Effector memory CD8-positive, alpha-beta T cell (primary cell): ENCODE results near the gene CNGB1.
"Not testable (repeated sequence)": the region's sequence is repeated elsewhere in the genome, so short reads cannot be mapped to it uniquely, and the experiment has no call there.

Experiments
- ATAC-seq: fragments of 150-1000 bp; cut with Tn5 transposase; replicated peaks from 2 replicates; pipeline ENCODE4 v1.10.0; 2021; ENCODE audit warnings: mild to moderate bottlenecking, moderate library complexity
- DNase-seq, 3 experiments: peaks; one replicate each; pipeline ENCODE4 v3.0.0; 2021
- H3K27ac Mint-ChIP-seq, 2 donors: one replicate each; pipeline ENCODE4 v1.8.0; 2022; ENCODE audit warnings: mild to moderate bottlenecking in 2 of 2, mixed read lengths in 2 of 2, moderate library complexity in 2 of 2
- H3K27me3 Mint-ChIP-seq, 2 donors: one replicate each; pipeline ENCODE4 v1.8.0; 2022; ENCODE audit warnings: mixed read lengths in 2 of 2
- H3K36me3 Mint-ChIP-seq: one replicate; pipeline ENCODE4 v1.8.0; 2022; ENCODE audit warnings: mild to moderate bottlenecking, moderate library complexity, mixed read lengths; ENCODE audit not compliant: insufficient read depth
- H3K4me1 Mint-ChIP-seq, 2 donors: one replicate each; pipeline ENCODE4 v1.8.0; 2022; ENCODE audit warnings: low read depth in 2 of 2, mixed read lengths in 2 of 2
- H3K4me3 Mint-ChIP-seq, 2 donors: one replicate each; pipeline ENCODE4 v1.8.0; 2022; ENCODE audit warnings: mild to moderate bottlenecking in 2 of 2, mixed read lengths in 2 of 2, moderate library complexity in 2 of 2
- H3K9me3 Mint-ChIP-seq, 2 donors: one replicate each; pipeline ENCODE4 v1.8.0; 2022; ENCODE audit warnings: mixed read lengths in 2 of 2

CNGB1 gene

GRCh38 chr16:57950382-57950781, 20.5 kb downstream of the CNGB1 start:
- Mint-ChIP-seq H3K4me3 (no peak overlapping the region), H3K4me1 (no peaks in the 10 kb centered on the region), H3K27me3 (peaks cover 6 to 34% of the 10 kb centered on the region in 2 donors), H3K27ac (no peak overlapping the region), H3K36me3 (no peaks in the 10 kb centered on the region), H3K9me3 (no peaks in the 10 kb centered on the region)
- ATAC-seq (no peak), DNase-seq (no peak)

GRCh38 chr16:57949595-57950238, 21.2 kb downstream of the CNGB1 start:
- no peaks in the 10 kb centered on the region for H3K36me3 Mint-ChIP-seq
- H3K27ac Mint-ChIP-seq, result peak overlapping the region in 1 of 2 donors; percentile 46
- peaks cover 6 to 34% of the 10 kb centered on the region in 2 donors for H3K27me3 Mint-ChIP-seq
- no peak overlapping the region for H3K4me3 Mint-ChIP-seq
- no peaks in the 10 kb centered on the region for H3K4me1 Mint-ChIP-seq
- no peaks in the 10 kb centered on the region for H3K9me3 Mint-ChIP-seq
- ATAC-seq (no peak), DNase-seq (no peak)

GRCh38 chr16:57949013-57949412, 21.9 kb downstream of the CNGB1 start:
- no peaks in the 10 kb centered on the region for H3K4me1 Mint-ChIP-seq
- DNase-seq (no peak), ATAC-seq (no peak)
- H3K27me3 Mint-ChIP-seq, result peaks cover 6 to 34% of the 10 kb centered on the region in 2 donors
- no peak overlapping the region for H3K4me3 Mint-ChIP-seq
- no peak overlapping the region for H3K27ac Mint-ChIP-seq
- no peaks in the 10 kb centered on the region for H3K9me3 Mint-ChIP-seq
- no peaks in the 10 kb centered on the region for H3K36me3 Mint-ChIP-seq

GRCh38 chr16:57948027-57948426, 22.9 kb downstream of the CNGB1 start:
- ATAC-seq (no peak), DNase-seq (no peak)
- Mint-ChIP-seq H3K4me3 (no peak overlapping the region), H3K4me1 (no peaks in the 10 kb centered on the region), H3K9me3 (no peaks in the 10 kb centered on the region), H3K27me3 (peaks cover 6 to 32% of the 10 kb centered on the region in 2 donors), H3K27ac (no peak overlapping the region), H3K36me3 (no peaks in the 10 kb centered on the region)

GRCh38 chr16:57947261-57947660, 23.7 kb downstream of the CNGB1 start:
- no peak for ATAC-seq
- H3K4me1 Mint-ChIP-seq, result no peaks in the 10 kb centered on the region
- no peaks in the 10 kb centered on the region for H3K9me3 Mint-ChIP-seq
- no peak for DNase-seq
- H3K36me3 Mint-ChIP-seq, result no peaks in the 10 kb centered on the region
- peaks cover 6 to 25% of the 10 kb centered on the region in 2 donors for H3K27me3 Mint-ChIP-seq
- no peak overlapping the region for H3K4me3 Mint-ChIP-seq
- no peak overlapping the region for H3K27ac Mint-ChIP-seq

- Mint-ChIP-seq H3K36me3 (no peaks in the 10 kb centered on the region), H3K9me3 (no peaks in the 10 kb centered on the region), H3K27me3 (peaks cover 0 to 20% of the 10 kb centered on the region in 2 donors), H3K27ac (no peak overlapping the region), H3K4me1 (no peaks in the 10 kb centered on the region), H3K4me3 (no peak overlapping the region)
- no peak for DNase-seq
- ATAC-seq, result no peak
These were observed 24.6 kb downstream of the CNGB1 start for GRCh38 chr16:57946181-57946801.

- no peaks in the 10 kb centered on the region for H3K36me3 Mint-ChIP-seq
- H3K4me3 Mint-ChIP-seq, result no peak overlapping the region
- H3K9me3 Mint-ChIP-seq, result no peaks in the 10 kb centered on the region
- no peaks in the 10 kb centered on the region for H3K4me1 Mint-ChIP-seq
- ATAC-seq (no peak), DNase-seq (no peak)
- peaks cover 0 to 15% of the 10 kb centered on the region in 2 donors for H3K27me3 Mint-ChIP-seq
- no peak overlapping the region for H3K27ac Mint-ChIP-seq
These were observed 25.2 kb downstream of the CNGB1 start for GRCh38 chr16:57945740-57946138.

GRCh38 chr16:57944970-57945739, 25.8 kb downstream of the CNGB1 start:
- H3K4me3 Mint-ChIP-seq, result no peak overlapping the region
- no peak for DNase-seq
- no peaks in the 10 kb centered on the region for H3K9me3 Mint-ChIP-seq
- no peak overlapping the region for H3K27ac Mint-ChIP-seq
- ATAC-seq, result no peak
- H3K27me3 Mint-ChIP-seq, result peaks cover 0 to 13% of the 10 kb centered on the region in 2 donors
- H3K4me1 Mint-ChIP-seq, result no peaks in the 10 kb centered on the region
- H3K36me3 Mint-ChIP-seq, result no peaks in the 10 kb centered on the region

- H3K27ac Mint-ChIP-seq, H3K9me3 Mint-ChIP-seq, H3K4me3 Mint-ChIP-seq, H3K36me3 Mint-ChIP-seq, ATAC-seq, DNase-seq, H3K4me1 Mint-ChIP-seq: not testable (repeated sequence)
- peaks cover 0 to 22% of the 10 kb centered on the region in 2 donors for H3K27me3 Mint-ChIP-seq
These were observed 27.5 kb downstream of the CNGB1 start for GRCh38 chr16:57943381-57943780.

- H3K27me3 Mint-ChIP-seq, result peaks cover 3 to 27% of the 10 kb centered on the region in 2 donors
- H3K9me3 Mint-ChIP-seq, ATAC-seq: not testable (repeated sequence)
These were observed 29.0 kb downstream of the CNGB1 start for GRCh38 chr16:57941901-57942300.

GRCh38 chr16:57941016-57941664, 29.8 kb downstream of the CNGB1 start:
- peaks cover 9 to 33% of the 10 kb centered on the region in 2 donors for H3K27me3 Mint-ChIP-seq
- no peak overlapping the region for H3K4me3 Mint-ChIP-seq
- no peak overlapping the region for H3K27ac Mint-ChIP-seq
- no peaks in the 10 kb centered on the region for H3K36me3 Mint-ChIP-seq
- DNase-seq, result no peak
- H3K9me3 Mint-ChIP-seq, result no peaks in the 10 kb centered on the region
- H3K4me1 Mint-ChIP-seq, result peaks cover 0 to 2% of the 10 kb centered on the region in 2 donors
- ATAC-seq, result no peak

More at GRCh38 chr16:57941901-57942300, 29.0 kb downstream of the CNGB1 start:
- not testable (repeated sequence) for DNase-seq, H3K36me3 Mint-ChIP-seq, H3K27ac Mint-ChIP-seq, H3K4me3 Mint-ChIP-seq, H3K4me1 Mint-ChIP-seq

GRCh38 chr16:57940382-57940966, 30.5 kb downstream of the CNGB1 start:
- no peak overlapping the region for H3K4me3 Mint-ChIP-seq
- H3K4me1 Mint-ChIP-seq, result peaks cover 0 to 2% of the 10 kb centered on the region in 2 donors
- no peak for ATAC-seq
- H3K27ac Mint-ChIP-seq, result peak overlapping the region in 1 of 2 donors; percentile 46
- no peaks in the 10 kb centered on the region for H3K9me3 Mint-ChIP-seq
- DNase-seq, result no peak
- H3K27me3 Mint-ChIP-seq, result peaks cover 9 to 38% of the 10 kb centered on the region in 2 donors
- H3K36me3 Mint-ChIP-seq, result no peaks in the 10 kb centered on the region

GRCh38 chr16:57939872-57940224, 31.1 kb downstream of the CNGB1 start:
- Mint-ChIP-seq H3K27ac (peak overlapping the region in 1 of 2 donors; percentile 46), H3K36me3 (no peaks in the 10 kb centered on the region), H3K4me1 (peaks cover 0 to 2% of the 10 kb centered on the region in 2 donors), H3K27me3 (peaks cover 9 to 38% of the 10 kb centered on the region in 2 donors), H3K9me3 (no peaks in the 10 kb centered on the region), H3K4me3 (no peak overlapping the region)
- no peak for DNase-seq
- no peak for ATAC-seq
